GM12801 (cell line): ENCODE results near the gene GRIA4.

Experiments
- TF ChIP-seq, protein P1 (sequence below): IDR thresholded peaks from one replicate; pipeline ENCODE4 v1.5.1; 2011; ENCODE audit warnings: control low read depth; ENCODE audit not compliant: insufficient read length; ENCODE audit errors: extremely low read depth

Gene GRIA4

DNA sequence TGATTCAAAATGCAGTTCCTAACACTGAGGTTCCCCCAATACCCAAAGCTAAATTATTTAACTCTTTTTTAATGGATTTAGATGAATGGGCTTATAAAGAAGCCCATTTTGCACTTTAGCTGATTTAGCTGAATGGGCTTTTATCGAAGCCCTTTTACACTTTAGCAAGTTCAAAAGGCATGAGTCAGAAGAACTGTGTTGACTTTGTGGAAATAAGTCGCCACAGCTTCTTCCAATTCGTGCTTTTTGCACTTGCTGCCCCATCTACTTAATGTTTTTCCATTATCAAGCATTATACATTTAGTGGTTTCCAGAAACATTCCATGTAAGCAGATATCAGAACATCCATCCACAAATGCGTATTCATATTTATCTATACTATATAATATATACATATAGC, 20.5 kb upstream of the GRIA4 start:
- TF ChIP-seq, protein P1, sequence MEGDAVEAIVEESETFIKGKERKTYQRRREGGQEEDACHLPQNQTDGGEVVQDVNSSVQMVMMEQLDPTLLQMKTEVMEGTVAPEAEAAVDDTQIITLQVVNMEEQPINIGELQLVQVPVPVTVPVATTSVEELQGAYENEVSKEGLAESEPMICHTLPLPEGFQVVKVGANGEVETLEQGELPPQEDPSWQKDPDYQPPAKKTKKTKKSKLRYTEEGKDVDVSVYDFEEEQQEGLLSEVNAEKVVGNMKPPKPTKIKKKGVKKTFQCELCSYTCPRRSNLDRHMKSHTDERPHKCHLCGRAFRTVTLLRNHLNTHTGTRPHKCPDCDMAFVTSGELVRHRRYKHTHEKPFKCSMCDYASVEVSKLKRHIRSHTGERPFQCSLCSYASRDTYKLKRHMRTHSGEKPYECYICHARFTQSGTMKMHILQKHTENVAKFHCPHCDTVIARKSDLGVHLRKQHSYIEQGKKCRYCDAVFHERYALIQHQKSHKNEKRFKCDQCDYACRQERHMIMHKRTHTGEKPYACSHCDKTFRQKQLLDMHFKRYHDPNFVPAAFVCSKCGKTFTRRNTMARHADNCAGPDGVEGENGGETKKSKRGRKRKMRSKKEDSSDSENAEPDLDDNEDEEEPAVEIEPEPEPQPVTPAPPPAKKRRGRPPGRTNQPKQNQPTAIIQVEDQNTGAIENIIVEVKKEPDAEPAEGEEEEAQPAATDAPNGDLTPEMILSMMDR = no peak

DNA sequence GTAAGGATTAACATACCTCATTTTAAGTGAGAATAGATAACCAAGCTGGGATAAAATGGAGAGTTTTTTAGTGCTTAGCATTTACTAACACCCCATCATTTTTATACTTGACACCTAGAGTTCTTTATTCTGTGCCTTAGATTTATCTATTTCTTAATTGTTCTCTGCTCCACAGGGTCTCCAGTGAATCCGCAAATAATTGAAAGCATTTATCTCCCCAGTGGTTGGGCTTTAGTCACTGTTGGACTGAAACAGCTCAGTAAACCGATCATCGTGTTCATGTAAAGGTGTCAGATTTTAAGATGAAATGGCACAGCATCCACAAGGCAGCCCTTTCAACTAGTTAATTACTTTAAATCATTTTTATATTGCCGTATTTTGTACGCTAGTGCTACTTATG, 17.8 kb upstream of the GRIA4 start:
- TF ChIP-seq, protein P1 = no peak

DNA sequence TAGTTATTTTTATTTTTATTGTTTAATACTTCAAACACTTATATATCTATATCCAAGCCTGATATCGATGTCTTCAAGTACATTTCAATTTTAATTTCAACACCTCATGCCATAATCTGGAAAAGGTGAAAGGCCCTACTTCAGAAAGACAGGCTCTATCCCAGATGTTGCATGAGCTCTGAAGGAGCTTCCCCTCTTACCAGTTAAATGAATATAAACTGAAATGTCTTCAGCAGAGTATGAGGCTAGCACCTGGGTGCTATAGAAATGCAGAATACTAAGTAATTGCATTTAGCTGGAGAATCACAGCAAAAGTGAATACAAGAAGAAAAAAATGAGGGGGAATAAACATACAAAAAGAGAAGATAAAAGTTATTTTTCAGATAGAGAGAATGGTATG, 11.5 kb upstream of the GRIA4 start:
- TF ChIP-seq, protein P1 = no peak

DNA sequence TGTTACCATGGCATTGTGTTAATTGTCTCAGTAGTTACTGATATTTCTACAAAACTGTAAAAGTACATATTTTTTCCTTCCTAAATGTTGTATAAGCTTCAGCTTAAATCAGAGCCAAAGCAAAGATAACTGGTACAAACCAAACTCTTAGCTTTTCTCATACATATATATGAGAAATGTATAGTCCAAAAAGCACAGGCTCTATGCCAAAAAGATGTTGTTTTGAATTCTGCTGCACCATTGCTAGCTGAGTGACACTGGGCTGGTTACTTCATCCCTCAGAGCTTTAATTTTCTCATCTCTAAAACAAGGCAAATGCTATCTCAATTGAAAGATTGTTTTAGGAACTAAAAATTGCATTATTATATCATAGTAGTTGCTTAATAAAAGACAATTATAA, 6.7 kb upstream of the GRIA4 start:
- TF ChIP-seq, protein P1 = no peak

DNA sequence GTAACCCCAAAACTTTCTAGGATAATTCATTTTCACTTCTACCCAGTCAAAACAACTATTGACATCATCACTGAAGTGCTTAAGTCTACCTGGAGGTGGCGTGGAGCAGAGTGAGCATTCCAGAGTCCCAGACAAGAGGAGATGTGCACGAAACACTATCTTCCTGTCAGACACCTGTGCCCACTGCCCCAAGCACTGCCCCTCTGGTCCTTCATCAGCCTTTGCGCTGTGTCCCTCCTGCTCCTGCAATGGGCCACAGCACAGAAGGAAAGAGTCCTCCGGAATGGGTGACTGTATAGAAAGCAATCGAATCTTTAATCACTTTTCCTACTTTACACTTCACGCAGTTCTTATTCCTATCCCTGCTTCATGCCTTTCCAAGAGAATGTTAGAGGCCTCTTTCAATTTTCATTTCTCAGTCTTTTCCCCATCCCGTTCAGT, 512 bp upstream of the GRIA4 start:
- TF ChIP-seq, protein P1 = no peak

DNA sequence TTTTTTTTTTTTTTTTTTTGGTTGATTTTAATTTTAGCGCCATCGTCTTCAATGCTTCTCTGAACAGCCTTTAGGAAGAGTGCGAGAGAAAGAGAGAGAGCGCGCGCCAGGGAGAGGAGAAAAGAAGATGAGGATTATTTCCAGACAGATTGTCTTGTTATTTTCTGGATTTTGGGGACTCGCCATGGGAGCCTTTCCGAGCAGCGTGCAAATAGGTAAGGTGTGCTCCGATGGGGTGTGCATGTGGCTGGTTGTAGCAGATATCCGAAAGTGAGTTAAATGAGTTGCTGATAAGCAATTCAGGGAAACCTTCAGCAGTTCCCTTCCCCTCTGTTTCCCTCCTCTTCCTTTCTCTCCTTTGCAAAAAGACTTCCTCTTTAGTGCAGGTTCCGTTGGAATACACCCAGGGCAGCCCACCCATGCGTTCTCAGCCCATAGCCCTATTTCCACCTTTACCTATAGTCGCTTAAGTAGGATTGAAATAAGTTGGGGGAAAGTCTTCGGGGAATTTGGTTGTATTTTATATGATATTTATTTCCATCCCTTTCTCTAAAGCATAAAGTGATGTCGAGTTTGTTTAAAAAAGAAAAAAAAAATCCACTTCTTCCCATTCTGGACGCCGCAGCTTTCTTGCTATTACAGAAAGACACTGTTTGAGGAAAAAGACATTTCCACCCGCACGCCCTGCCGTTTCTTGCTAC, 1.1 kb downstream of the GRIA4 start:
- TF ChIP-seq, protein P1 = no peak

DNA sequence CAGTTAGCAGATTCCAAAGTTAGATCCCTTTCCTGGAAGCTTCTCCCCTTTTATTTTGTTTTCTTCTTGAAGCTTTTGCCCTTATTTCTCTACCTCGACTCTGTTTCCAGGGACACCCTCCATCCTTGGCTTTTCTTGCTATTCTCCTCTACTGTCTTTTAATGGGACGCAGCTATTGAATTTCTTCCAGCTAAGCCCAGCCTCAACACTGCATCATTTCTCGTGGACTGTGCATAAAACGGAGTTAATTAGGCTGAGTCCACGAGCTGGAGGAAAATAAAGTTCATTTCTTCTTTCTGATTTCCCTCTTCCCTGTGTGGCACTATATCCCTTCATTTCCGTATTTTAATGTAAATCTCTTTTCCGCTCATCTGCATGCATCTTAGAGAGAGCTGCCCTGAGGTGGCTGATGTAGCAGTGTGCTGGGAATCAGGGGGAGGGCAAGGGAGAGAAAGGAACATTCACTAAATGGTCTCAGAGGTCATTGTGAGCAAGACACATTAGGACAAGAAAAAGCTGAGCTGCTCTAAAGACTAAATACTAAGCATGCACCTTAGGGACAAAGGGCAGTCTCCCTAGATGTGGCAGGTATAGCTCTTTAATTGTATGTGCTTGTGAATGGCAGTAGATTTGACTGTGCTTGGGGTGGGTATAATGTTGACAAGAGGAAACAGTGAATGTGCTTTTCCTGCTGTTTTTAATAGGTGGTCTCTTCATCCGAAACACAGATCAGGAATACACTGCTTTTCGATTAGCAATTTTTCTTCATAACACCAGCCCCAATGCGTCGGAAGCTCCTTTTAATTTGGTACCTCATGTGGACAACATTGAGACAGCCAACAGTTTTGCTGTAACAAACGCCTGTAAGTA, 1.9 kb downstream of the GRIA4 start:
- TF ChIP-seq, protein P1 = no peak
